ENCODE measurements around the gene BMPR1A.

The BMPR1A gene

DNA sequence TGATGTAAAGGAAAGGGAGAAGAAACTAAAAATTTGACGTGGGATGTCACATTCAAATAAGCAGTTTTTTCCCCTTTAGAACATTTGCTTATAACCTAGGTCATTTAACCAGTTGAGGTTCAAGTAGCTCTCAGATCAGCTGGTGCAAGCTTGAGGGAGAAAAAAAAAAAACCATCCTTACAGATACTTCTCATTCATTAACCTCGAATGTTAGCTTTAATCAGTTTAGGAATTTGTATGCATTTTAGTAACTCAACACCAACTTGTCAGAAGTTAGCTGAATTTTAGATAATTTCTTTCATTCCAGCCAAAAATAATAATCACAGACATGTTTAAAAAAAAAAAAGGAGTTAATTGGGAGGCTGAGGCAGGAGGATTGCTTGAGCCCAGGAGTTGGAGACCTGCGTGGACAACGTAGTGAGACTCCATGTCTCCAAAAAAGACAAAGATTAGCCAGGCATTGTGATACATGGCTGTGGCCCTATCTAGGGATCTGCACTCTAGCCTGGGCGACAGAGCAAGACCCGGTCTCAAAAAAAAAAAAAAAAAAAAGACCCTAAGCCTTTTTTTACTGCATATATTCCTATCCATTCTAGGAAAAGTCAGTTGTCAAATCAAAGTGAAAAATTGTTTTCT is 46.2 kb downstream of the BMPR1A start:
- no peak for DNase-seq (ENCODE audit: low spot score)

GRCh38 chr10:86803156-86803555 is 46.7 kb downstream of the BMPR1A start:
- DNase-seq (ENCODE audit: low spot score), result no peak

DNA sequence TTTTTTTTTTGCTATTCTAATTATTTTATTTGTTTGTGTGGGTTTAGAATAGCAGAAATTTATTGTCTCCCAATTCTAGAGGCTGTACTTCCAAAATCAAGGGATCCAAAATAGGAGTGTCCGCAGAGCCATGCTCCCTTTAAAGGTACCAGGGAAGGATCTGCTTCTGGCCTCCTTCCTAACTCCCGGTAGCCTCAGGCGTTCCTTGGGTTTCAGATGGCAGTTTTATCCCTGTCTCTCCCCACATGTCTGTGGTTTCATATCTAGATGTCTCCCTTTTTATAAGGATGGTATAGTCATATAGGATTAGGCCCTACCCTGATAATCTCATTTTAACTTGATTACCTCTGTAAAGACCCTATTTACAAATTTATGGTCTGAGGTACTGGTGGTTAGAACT is 48.4 kb downstream of the BMPR1A start:
- DNase-seq (ENCODE audit: low spot score), result no peak

- no peak for DNase-seq (ENCODE audit: low spot score)
Measured at GRCh38 chr10:86813101-86813500, 56.7 kb downstream of the BMPR1A start.

DNA sequence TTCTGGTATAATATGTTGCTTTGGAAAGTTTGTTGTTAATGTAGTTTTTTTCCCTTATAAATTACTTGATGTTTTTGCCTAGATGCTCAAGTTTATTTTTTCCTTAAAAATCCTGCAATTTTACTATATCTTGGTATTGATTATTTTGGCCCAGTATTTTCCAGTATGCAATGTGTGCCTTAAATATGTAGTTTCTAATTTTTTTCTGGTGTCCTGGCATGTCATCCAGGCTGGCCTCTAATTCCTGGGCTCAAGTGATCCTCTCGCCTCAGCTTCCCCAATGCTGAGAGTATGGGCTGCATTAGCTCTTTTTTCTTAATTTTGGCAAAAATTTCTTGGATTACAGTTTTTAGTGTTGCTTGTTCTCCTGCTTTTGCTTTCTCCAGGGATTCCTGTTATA is 57.6 kb downstream of the BMPR1A start:
- no peak for DNase-seq (ENCODE audit: low spot score)

DNA sequence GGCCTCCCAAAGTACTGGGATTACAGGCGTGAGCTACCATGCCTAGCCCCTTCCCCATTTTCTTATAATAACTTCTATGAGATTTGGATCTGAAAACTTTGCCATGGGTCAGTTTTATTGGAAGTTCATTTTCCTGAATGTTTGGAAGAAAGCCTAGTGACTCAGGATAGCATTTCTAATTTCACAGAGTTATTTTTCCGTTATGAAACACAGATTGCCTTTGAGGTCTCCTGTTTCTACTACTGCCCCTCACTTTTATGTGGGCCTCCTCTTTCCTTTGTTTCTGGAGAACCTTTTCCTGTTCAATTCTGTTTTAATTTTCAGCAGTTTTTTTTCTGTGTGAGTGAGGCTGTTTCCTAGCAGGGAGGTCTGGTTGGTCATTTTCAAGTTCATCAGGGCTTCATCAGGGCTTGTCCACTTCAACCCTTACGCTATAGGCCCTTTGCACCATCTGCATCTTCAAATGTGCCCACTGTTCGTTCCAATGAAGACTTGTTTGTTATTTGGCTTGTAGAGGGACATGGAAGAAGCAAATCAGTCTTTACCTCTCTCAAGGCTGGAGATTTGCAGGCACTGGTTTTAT is 58.7 kb downstream of the BMPR1A start:
- no peak for DNase-seq (ENCODE audit: low spot score)

DNA sequence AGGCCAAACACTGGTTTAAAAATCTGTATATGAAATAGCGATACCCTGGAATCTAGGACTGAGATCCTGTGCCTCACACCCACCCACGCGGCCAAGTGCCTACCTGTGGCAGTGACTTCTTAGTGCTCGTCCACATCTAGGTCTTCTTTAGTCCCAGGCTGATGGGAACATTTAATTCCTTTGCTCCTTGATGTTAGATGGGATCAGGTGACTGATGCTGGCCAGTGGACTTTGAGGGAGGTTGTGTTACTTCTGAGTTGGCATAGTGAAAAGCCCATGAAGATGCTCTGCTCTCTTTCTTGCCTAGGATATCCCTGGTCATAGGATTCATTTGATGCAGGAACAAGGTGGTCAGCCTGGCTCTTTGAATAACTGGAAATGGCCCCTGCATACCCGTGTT is 59.2 kb downstream of the BMPR1A start:
- no peak for DNase-seq (ENCODE audit: low spot score)

- no peak for DNase-seq (ENCODE audit: low spot score)
Measured at GRCh38 chr10:86817246-86817645, 60.8 kb downstream of the BMPR1A start.

DNA sequence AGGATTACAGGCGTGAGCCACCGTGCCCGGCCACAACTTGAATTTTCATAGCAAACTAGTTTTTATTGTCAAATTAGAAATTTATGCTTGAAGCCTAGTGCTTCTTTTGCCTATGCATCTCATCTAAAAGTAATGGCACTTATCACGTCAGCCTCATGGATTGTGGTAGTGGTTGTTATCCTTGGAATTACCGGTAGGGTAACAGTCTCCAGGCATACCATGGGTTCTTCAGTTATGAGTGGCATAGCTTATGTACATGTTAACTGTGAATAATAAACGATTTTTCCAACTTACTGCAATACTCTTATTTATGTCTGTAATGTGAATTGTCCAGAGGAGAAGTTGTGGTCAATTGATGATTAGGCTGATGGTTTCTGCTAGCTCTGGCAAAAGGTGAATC is 63.1 kb downstream of the BMPR1A start:
- no peak for DNase-seq (ENCODE audit: low spot score)

GRCh38 chr10:86820509-86820908 is 64.1 kb downstream of the BMPR1A start:
- no peak for DNase-seq (ENCODE audit: low spot score)

GRCh38 chr10:86821388-86821999 is 65.1 kb downstream of the BMPR1A start:
- no peak for DNase-seq (ENCODE audit: low spot score)

DNA sequence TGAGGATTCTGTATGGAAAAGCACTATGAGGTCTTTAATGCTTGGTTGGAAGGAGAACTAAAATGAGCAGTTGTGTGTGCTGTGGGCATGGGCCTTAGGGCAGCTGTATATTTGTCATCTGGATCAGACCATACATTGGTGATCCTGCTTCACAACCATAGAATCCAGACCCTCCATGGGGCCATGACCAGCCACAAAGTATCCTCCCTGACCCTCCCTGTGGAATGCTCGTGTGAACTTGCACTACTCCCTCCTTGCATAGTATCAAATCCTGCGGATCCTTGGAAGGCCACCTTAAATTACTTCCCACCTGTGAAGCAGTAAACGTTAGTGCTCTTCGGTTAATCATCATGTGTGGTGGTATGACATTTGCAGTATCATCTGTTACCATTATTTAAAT is 67.1 kb downstream of the BMPR1A start:
- DNase-seq (ENCODE audit: low spot score), result no peak

DNA sequence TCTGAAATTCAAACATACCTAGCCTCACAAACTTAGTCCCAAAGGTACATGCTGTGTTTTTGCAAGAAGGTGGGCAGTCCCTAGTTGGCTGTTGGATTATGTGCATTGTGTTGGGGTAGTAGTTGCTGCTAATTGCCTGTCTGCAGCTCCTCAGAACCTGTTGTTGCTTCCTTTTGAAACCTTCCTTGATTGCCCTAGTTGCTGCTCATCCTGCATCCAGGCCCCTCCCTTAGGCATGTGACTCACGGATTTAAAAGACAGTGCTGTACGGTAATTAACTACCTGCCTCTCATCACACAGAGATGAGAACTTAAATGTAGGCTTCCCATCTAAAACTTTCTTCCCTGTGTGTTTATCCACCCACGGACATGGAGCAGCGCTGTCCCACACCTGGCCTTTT is 67.7 kb downstream of the BMPR1A start:
- DNase-seq (ENCODE audit: low spot score), result no peak

DNA sequence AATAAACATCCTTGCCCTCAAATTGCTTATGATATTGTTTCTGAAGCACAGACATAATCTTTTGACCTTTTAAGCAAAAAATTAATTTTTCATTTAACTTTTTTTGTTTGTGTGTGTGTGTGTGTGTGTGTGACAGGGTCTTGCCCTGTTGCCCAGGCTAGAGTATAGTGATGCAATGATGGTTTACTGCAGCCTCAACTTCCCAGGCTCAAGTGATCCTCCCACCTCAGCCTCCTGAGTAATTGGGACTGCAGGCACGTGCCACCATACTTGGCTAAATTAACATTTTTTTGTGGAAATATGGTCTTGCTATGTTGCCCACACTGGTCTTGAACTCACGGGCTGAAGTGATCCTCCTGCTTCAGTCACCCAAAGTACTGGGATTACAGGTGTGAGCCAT is 68.9 kb downstream of the BMPR1A start:
- DNase-seq (ENCODE audit: low spot score), result no peak

GRCh38 chr10:86827639-86828038 is 71.2 kb downstream of the BMPR1A start:
- no peak for DNase-seq (ENCODE audit: low spot score)

GRCh38 chr10:86828145-86828544 is 71.7 kb downstream of the BMPR1A start:
- DNase-seq (ENCODE audit: low spot score), result no peak

- DNase-seq (ENCODE audit: low spot score), result no peak
Measured at GRCh38 chr10:86829472-86829871, 73.1 kb downstream of the BMPR1A start.

DNA sequence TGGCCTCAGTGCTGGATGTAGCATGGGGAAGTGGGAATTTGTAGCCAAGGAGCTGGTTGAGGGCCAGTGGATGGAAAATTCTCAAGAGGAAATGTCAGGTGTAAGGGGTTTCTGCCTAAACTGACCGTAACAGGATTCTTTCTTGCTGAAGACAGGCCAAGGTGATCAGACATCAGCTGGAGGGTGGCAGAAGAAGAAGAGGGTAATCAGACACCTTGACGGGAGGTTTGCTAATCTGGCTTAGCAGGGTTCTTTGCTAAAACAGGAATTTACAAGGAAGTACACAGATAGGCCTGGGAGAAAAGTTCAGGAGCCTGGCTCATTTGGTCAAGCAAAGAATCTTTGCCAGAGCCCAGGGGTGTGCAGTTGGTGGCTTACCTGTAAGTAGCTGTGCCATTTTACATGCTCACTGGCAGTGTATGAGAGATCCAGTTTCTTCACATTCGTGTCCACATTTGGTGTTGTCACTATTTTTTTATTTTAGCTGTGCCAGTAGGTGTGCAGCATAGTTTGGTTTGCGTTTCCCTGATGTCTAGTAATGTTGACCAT is 73.7 kb downstream of the BMPR1A start:
- no peak for DNase-seq (ENCODE audit: low spot score)

GRCh38 chr10:86833969-86834368 is 77.5 kb downstream of the BMPR1A start:
- no peak for DNase-seq (ENCODE audit: low spot score)

DNA sequence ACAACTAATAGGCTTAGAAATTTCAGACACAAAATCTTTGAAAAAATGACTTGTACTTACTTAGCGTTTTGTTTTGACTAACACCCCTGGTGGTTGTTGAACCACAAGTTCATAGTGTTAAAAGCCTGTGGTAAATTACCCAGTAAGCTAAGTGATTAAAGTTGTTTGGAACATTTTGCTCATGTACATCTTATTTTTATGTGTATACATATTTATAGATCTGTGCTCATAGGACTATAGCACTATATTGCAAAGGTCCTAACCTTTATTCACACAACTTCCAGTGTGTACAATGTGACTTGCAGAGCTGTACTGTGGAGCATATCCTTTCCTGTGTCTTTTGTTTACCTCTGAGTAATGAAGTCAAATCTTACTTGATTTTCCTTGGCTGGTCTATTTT is 79.6 kb downstream of the BMPR1A start:
- no peak for DNase-seq (ENCODE audit: low spot score)

DNA sequence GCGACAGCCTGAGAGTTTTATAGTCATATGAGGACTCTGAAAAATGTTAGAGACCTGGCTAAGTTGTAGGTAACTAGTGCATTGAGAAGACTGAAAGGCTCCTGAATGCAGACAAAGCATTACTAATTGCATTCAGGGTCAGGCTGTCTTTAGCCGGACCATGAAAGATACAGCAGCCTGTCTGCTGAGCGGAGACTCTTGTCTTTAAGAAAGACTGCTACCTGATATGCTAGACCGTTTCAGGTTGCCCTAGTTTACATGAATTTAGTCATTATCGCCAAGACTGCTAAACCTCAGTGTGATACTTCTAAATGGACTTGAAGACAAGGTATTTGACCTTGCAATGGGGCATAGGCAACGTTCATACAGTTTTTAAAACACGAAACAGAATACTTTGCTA is 81.2 kb downstream of the BMPR1A start:
- no peak for DNase-seq (ENCODE audit: low spot score)

DNA sequence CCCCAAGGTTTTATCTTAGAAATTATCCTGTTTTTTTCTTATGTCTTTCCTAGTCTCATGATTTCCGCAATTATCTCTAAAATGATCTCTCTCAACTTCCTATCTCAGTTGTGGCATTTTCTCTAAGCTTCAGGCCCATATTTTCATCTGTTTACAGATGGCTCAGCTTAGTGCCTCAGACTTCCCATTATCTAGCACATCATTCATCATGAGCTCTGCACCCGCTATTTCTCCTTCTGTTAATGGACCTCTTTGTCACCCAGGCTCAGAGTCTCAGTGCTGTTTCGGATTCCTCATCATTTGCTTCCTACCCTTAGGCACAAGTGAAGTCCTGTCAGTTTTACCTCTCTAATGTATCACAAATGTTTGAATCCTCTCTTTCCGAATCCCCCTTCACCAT is 84.1 kb downstream of the BMPR1A start:
- DNase-seq (ENCODE audit: low spot score), result no peak

- DNase-seq (ENCODE audit: low spot score), result no peak
Measured at GRCh38 chr10:86846088-86846487, 89.7 kb downstream of the BMPR1A start.

DNA sequence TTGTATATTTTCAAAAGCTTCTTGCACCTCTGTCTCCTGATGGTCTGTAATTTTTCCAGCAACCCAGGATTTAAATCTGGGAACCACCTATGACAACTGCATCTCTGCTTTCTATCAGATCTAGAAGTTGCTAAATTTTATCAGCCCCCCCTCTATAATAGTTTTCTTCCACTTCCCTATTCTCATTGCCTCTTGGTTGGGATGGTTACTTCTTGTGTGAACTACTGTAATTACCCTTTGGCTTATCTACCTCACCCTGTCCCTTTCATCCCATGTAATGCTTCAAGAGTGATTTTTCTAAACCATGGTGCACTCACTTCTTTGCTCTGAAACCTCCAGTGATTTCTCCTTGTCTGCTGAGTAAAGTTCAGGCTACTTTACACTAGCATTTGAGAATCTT is 92.3 kb downstream of the BMPR1A start:
- no peak for DNase-seq (ENCODE audit: low spot score)

Measured in HuH-7.5 (cell line).